Type B pancreatic cell (in vitro differentiated cells): ENCODE results near the gene CACNA1S. TPM values are rescaled to one million over a fixed set of nuclear protein-coding genes. Genes with fewer than 3 reads are reported as not detected.
A peak's percentile ranks its signal among the peaks of the same experiment; 100 is the strongest.

Experiments
- DNase-seq: peaks from one replicate; pipeline ENCODE4 v3.0.0; 2021; ENCODE audit warnings: mixed read lengths; ENCODE audit not compliant: unreplicated experiment; ENCODE audit errors: extremely low spot score
- H3K27ac Mint-ChIP-seq: 2 replicates; pipeline ENCODE4 v1.8.0; 2021; ENCODE audit warnings: mild to moderate bottlenecking, mixed read lengths
- H3K27me3 Mint-ChIP-seq: 2 replicates; pipeline ENCODE4 v1.8.0; 2021; ENCODE audit warnings: mixed read lengths
- H3K36me3 Mint-ChIP-seq: 2 replicates; pipeline ENCODE4 v1.8.0; 2021; ENCODE audit warnings: mixed read lengths
- H3K4me1 Mint-ChIP-seq: one replicate; pipeline ENCODE4 v1.8.0; 2021; ENCODE audit warnings: mixed read lengths; ENCODE audit not compliant: unreplicated experiment
- H3K4me3 Mint-ChIP-seq: 2 replicates; pipeline ENCODE4 v1.8.0; 2021; ENCODE audit warnings: mild to moderate bottlenecking, mixed read lengths
- H3K9me3 Mint-ChIP-seq: 2 replicates; pipeline ENCODE4 v1.8.0; 2021; ENCODE audit warnings: mixed read lengths
- total RNA-seq: library from RNA; stranded (reverse); gene quantifications from 2 replicates; pipeline ENCODE4 v1.2.1, GENCODE V29; 2021; ENCODE audit warnings: low replicate concordance
- TF ChIP-seq, protein P1 (sequence below): fragments of 200-600 bp; sonication (generic); conservative IDR thresholded peaks from 2 replicates; pipeline ENCODE4 v1.5.0; 2021; ENCODE audit warnings: antibody characterized with exemption, mild to moderate bottlenecking

CACNA1S gene
- total RNA-seq, 1 donor from 2014 or later: 0.12 TPM

GRCh38 chr1:201034671-201035070 is 77.6 kb downstream of the CACNA1S start:
- no peak for DNase-seq
- TF ChIP-seq, protein P1, sequence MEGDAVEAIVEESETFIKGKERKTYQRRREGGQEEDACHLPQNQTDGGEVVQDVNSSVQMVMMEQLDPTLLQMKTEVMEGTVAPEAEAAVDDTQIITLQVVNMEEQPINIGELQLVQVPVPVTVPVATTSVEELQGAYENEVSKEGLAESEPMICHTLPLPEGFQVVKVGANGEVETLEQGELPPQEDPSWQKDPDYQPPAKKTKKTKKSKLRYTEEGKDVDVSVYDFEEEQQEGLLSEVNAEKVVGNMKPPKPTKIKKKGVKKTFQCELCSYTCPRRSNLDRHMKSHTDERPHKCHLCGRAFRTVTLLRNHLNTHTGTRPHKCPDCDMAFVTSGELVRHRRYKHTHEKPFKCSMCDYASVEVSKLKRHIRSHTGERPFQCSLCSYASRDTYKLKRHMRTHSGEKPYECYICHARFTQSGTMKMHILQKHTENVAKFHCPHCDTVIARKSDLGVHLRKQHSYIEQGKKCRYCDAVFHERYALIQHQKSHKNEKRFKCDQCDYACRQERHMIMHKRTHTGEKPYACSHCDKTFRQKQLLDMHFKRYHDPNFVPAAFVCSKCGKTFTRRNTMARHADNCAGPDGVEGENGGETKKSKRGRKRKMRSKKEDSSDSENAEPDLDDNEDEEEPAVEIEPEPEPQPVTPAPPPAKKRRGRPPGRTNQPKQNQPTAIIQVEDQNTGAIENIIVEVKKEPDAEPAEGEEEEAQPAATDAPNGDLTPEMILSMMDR: no peak
- H3K4me1 Mint-ChIP-seq: no peaks in the 10 kb centered on the region
- peaks cover 6% of the 10 kb centered on the region for H3K27me3 Mint-ChIP-seq
- H3K27ac Mint-ChIP-seq: no peak overlapping the region
- no peaks in the 10 kb centered on the region for H3K9me3 Mint-ChIP-seq
- H3K4me3 Mint-ChIP-seq: no peak overlapping the region
- H3K36me3 Mint-ChIP-seq: no peaks in the 10 kb centered on the region

DNA sequence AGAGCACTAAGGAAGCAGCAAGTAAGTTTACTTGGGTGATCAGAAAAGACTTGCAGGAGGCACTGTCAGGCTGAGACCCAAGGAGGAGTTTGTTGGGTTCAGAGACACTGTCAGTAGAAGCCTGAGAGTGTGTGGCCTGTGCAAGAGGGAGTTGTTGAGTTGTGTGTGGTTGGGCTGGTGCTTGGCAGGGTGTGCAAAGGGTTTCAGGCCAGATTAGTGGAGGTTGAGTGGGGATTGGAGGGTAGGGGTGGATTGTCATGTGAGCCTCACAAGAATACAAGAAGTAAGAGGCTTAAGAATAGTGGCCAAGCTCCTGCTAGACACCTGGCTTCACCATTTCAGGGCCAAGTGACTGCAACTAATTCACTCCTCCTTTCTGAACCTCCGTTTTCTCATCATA is 79.8 kb downstream of the CACNA1S start:
- TF ChIP-seq, protein P1: no peak
- DNase-seq: no peak
- no peaks in the 10 kb centered on the region for H3K9me3 Mint-ChIP-seq

DNA sequence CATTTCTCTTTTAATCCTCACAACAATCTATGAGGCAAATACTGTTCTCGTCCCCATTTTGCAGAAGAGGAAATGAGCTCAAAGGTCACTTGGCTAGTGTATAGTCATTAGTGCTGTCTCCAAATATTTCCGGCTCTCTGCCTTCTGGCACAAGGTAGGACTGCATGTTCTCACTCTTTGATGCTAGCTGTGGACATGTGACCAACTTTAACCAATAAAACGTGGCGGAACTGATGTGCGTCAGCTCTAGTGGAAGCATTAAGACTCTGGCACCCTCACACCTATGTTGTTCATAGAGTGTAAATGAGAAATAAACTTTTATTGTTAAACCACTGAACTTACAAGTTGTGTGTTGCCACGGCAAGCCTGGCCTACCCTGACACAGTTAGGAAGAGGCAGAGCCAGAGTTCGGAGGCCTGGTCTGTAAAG is 83.8 kb downstream of the CACNA1S start:
- H3K36me3 Mint-ChIP-seq: no peaks in the 10 kb centered on the region
- TF ChIP-seq, protein P1: no peak
- DNase-seq: no peak
- H3K27me3 Mint-ChIP-seq: peaks cover 10% of the 10 kb centered on the region
- H3K4me3 Mint-ChIP-seq: no peak overlapping the region
- H3K4me1 Mint-ChIP-seq: peaks cover 17% of the 10 kb centered on the region
- no peaks in the 10 kb centered on the region for H3K9me3 Mint-ChIP-seq
- no peak overlapping the region for H3K27ac Mint-ChIP-seq

More for the DNA sequence above, 79.8 kb downstream of the CACNA1S start:
- H3K36me3 Mint-ChIP-seq: no peaks in the 10 kb centered on the region
- H3K27ac Mint-ChIP-seq: no peak overlapping the region
- no peaks in the 10 kb centered on the region for H3K4me1 Mint-ChIP-seq
- peaks cover 6% of the 10 kb centered on the region for H3K27me3 Mint-ChIP-seq
- H3K4me3 Mint-ChIP-seq: no peak overlapping the region

GRCh38 chr1:201026836-201027235 is 85.4 kb downstream of the CACNA1S start:
- H3K9me3 Mint-ChIP-seq: no peaks in the 10 kb centered on the region
- no peak overlapping the region for H3K27ac Mint-ChIP-seq
- peaks cover 25% of the 10 kb centered on the region for H3K4me1 Mint-ChIP-seq
- DNase-seq: no peak
- peaks cover 16% of the 10 kb centered on the region for H3K27me3 Mint-ChIP-seq
- TF ChIP-seq, protein P1: no peak
- no peak overlapping the region for H3K4me3 Mint-ChIP-seq
- H3K36me3 Mint-ChIP-seq: no peaks in the 10 kb centered on the region

GRCh38 chr1:201026234-201026633 is 86.0 kb downstream of the CACNA1S start:
- TF ChIP-seq, protein P1: no peak
- H3K4me1 Mint-ChIP-seq: peaks cover 25% of the 10 kb centered on the region
- H3K27me3 Mint-ChIP-seq: peaks cover 16% of the 10 kb centered on the region
- H3K4me3 Mint-ChIP-seq: no peak overlapping the region
- DNase-seq: no peak
- no peaks in the 10 kb centered on the region for H3K36me3 Mint-ChIP-seq
- no peaks in the 10 kb centered on the region for H3K9me3 Mint-ChIP-seq
- no peak overlapping the region for H3K27ac Mint-ChIP-seq

- H3K36me3 Mint-ChIP-seq: no peaks in the 10 kb centered on the region
- DNase-seq: no peak
- peaks cover 25% of the 10 kb centered on the region for H3K4me1 Mint-ChIP-seq
- no peak overlapping the region for H3K27ac Mint-ChIP-seq
- H3K4me3 Mint-ChIP-seq: no peak overlapping the region
- peaks cover 19% of the 10 kb centered on the region for H3K27me3 Mint-ChIP-seq
- TF ChIP-seq, protein P1: peak; percentile 57
- H3K9me3 Mint-ChIP-seq: no peaks in the 10 kb centered on the region
Observed at GRCh38 chr1:201025571-201026002, 86.6 kb downstream of the CACNA1S start.
